GM19455 (cell line): ENCODE results near the gene SELENOO.

Experiments used
- ATAC-seq: cut with Tn5 transposase; IDR thresholded peaks from one replicate; pipeline ENCODE4 v1.9.1; 2021; ENCODE audit not compliant: unreplicated experiment

The SELENOO gene

DNA sequence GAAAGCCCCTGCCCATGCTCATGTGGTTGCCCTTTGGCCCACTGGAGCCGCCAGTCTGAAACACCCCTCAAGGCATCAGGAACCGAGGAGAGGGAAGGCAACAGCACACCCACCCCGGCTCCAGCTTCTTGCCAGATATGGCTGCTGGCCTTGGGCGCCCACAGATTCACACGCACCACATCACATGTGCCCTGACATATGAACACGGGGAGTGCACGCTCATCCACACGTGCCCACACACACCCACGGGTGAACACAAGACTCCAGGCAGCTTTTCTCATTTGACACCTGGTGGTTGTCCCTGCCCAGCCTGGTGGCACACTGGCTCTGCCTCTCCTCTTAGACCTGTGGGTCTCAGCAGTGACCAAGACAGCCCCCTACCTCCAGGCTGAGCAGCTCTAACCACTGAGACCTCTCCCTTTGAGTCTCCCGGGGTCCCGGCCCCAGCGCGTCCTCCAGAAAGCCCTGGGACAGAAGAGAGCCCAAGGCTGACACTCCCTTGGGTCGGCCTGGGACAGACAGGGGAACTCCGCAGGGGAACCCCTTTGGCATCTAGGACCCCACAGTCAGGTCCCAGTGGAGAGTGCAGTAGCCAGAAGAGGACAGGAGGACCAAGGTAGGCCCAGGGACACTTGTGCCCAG lies 63.4 kb downstream of the SELENOO start:
- no peak for ATAC-seq

DNA sequence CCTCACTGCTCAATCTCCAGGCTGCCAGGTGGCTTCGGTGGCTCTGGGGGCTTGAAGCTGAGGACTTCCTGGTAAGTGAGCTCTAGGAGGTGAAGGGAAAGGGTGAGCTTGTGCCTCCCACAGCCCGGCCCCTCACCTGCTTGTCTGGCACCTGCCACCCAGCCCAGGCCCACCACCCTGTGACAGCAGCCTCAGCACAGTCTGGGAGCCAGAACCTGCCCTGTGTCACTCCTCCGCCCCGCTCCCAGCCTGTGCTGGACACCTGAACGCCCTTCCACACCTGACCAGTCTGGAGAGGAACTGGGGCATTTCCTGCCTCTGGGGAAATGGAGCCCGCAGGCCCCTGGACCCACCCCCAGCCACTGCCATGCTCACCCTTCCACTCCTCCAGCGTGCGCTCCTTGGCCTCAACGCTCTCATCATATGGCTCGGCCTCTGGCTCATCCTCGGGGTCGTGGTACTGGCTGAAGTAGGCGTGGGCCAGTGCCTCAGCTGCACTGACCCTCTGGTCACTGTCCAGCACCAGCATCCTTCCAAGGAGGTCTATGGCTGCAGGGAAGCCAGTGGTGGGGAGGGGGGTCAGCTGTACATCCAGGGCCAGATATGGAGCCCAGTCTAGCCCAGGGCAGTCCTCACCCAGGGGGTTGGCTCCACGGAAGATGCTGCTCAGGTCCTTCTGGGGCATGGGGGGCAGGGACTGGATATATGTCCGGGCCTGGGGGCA lies 64.3 kb downstream of the SELENOO start:
- ATAC-seq = no peak

DNA sequence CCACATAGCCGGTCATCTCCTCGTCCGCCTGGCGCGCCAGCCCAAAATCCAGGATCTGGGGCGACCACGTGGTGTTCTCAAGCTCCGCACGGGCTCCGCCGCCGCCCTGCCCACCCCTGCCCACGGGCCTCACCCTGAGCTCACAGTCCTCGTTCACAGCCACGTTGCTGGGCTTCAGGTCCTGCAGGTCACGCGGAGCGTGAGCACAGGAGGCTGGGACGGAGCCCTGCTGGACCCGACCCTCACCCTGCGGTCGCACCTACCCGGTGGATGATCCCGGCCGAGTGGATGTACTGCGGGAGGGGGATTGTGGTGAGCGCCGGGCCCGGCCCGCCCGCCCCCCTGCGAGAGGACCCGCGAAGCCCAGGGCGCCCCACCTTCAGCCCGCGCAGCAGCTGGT lies 66.2 kb downstream of the SELENOO start:
- no peak for ATAC-seq
